OCI-LY3 (cell line): ENCODE measurements around the gene OPALIN.

Source experiments
- EZH2phosphoT487 ChIP-seq: fragments of 200-600 bp; shearing (Covaris generic); IDR thresholded peaks from 2 replicates; pipeline ENCODE4 v1.6.1; 2018; ENCODE audit warnings: antibody characterized with exemption, mixed run types, low read depth
- TF ChIP-seq, protein P1 (sequence below): fragments of 200-600, 300-600 bp; sonication (generic); IDR thresholded peaks from 2 replicates; pipeline ENCODE4 v1.5.1; 2014; ENCODE audit warnings: antibody characterized with exemption, low read length, low read depth

DNA sequence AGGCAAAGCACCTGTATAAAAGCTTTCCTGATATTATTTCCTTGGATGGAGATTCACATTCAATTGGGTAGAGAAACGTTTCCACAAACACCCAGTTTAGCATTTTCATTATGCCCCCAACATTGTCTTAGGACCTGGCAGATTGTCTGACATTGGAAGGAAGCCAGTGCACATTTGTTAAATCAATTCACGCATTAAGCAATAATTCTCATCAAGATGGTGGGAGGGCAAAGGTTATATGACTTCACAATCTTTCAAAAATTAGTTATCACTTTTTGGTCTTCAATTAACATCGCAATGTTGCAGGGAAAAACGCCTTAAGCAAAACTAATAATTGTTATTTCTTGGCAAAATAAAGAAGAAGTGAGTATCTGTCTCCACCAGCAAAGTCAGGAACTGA is 16.4 kb downstream of the OPALIN start:
- TF ChIP-seq, protein P1, sequence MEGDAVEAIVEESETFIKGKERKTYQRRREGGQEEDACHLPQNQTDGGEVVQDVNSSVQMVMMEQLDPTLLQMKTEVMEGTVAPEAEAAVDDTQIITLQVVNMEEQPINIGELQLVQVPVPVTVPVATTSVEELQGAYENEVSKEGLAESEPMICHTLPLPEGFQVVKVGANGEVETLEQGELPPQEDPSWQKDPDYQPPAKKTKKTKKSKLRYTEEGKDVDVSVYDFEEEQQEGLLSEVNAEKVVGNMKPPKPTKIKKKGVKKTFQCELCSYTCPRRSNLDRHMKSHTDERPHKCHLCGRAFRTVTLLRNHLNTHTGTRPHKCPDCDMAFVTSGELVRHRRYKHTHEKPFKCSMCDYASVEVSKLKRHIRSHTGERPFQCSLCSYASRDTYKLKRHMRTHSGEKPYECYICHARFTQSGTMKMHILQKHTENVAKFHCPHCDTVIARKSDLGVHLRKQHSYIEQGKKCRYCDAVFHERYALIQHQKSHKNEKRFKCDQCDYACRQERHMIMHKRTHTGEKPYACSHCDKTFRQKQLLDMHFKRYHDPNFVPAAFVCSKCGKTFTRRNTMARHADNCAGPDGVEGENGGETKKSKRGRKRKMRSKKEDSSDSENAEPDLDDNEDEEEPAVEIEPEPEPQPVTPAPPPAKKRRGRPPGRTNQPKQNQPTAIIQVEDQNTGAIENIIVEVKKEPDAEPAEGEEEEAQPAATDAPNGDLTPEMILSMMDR: no peak
- no peak for TF ChIP-seq EZH2phosphoT487
